Naive B cell (primary cell): ENCODE results near the gene DOCK10. TPM values are rescaled to one million over a fixed set of nuclear protein-coding genes. Genes with fewer than 3 reads are reported as not detected.
A peak's percentile ranks its signal among the peaks of the same experiment; 100 is the strongest.

ENCODE experiments used
- ATAC-seq, 2 donors: fragments of 150-1000 bp; cut with Tn5 transposase; 2 replicates each; pipeline ENCODE4 v1.10.0; 2021; ENCODE audit warnings: low read depth in 2 of 2, mild to moderate bottlenecking in 2 of 2, moderate library complexity in 2 of 2
- DNase-seq: peaks from one replicate; pipeline ENCODE4 v3.0.0; 2022
- H3K27ac Mint-ChIP-seq, 6 donors: one replicate each; pipeline ENCODE4 v1.8.0; 2020 to 2022; ENCODE audit warnings: mild to moderate bottlenecking in 6 of 6, mixed read lengths in 6 of 6, moderate library complexity in 5 of 6, inconsistent platforms in 2 of 6
- H3K27me3 Mint-ChIP-seq, 3 donors: one replicate each; pipeline ENCODE4 v1.8.0; 2021 to 2022; ENCODE audit warnings: mixed read lengths in 3 of 3, mild to moderate bottlenecking in 1 of 3
- H3K36me3 Mint-ChIP-seq, 2 donors: one replicate each; pipeline ENCODE4 v1.8.0; 2020 to 2022; ENCODE audit warnings: mixed read lengths in 2 of 2, inconsistent platforms in 1 of 2, mild to moderate bottlenecking in 1 of 2
- H3K4me1 Mint-ChIP-seq, 3 donors: one replicate each; pipeline ENCODE4 v1.8.0; 2020 to 2022; ENCODE audit warnings: mixed read lengths in 3 of 3, inconsistent platforms in 1 of 3, mild to moderate bottlenecking in 1 of 3, moderate library complexity in 1 of 3
- H3K4me3 Mint-ChIP-seq, 8 donors: one replicate each; pipeline ENCODE4 v1.8.0; 2020 to 2022; ENCODE audit warnings: mild to moderate bottlenecking in 8 of 8, mixed read lengths in 8 of 8, moderate library complexity in 8 of 8, inconsistent platforms in 2 of 8
- H3K9me3 Mint-ChIP-seq, 7 donors: one replicate each; pipeline ENCODE4 v1.8.0; 2020 to 2022; ENCODE audit warnings: mixed read lengths in 7 of 7, mild to moderate bottlenecking in 5 of 7, inconsistent platforms in 2 of 7, moderate library complexity in 1 of 7
- polyA plus RNA-seq, 6 donors: library from polyadenylated mRNA; unstranded; fragments of 300-500 nt; fragmentation: Illumina TruSeq; gene quantifications; one replicate each; pipeline ENCODE4 v1.2.3, GENCODE V29; 2021; ENCODE audit warnings: low read depth in 6 of 6

The DOCK10 gene
- polyA plus RNA-seq, 6 donors from 2014 or later = 18.4 to 29.9 (median 21.6) TPM

DNA sequence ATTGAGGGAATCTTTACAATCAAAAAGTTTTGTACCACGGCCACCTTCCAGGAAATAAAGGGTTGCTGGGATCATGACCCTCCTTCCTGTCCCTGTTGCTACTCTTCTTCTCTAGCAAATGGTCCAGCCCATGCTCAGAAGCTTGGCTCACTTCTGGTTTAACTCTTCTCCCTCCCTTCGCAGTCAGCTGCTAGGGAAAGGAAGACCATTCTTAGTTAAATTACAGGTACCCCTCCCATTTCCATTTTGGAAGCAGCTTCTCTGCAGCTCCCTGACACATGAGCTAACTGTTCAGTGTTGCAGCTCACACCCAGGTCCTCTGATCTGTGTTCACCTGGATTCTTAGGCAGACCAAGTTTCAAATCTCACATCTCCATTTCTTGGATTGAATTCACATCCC is 100.3 kb downstream of the DOCK10 start:
- H3K9me3 Mint-ChIP-seq = peaks cover 0 to 2% (median 0%) of the 10 kb centered on the region in 7 donors
- ATAC-seq = no peak
- peak overlapping the region; percentile 5 to 94 (median 52) for H3K4me3 Mint-ChIP-seq
- H3K27ac Mint-ChIP-seq = peak overlapping the region; percentile 4 to 87 (median 60)
- no peaks in the 10 kb centered on the region for H3K27me3 Mint-ChIP-seq
- peaks cover 0 to 6% of the 10 kb centered on the region in 2 donors for H3K36me3 Mint-ChIP-seq
- DNase-seq = no peak
- H3K4me1 Mint-ChIP-seq = peaks cover 72 to 82% (median 80%) of the 10 kb centered on the region in 3 donors

DNA sequence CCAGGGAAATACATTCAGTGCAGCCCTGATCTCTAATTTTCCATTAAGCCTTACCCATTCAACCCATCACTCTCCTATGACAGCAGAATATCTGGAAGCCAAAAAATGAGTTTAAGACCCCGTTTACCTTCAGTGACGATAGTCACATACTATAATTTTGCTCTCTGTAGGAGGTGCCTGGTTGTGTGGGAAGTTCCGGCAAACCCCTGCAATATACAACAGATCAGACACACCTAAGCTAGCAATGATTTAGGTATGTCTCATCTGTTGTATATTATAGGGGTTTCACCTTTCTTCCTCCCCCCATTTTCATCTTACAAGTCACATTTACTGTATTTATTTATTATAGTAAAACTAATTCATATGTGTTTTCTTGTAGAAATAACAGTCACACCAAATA is 101.7 kb downstream of the DOCK10 start:
- H3K4me1 Mint-ChIP-seq = peaks cover 70 to 76% (median 75%) of the 10 kb centered on the region in 3 donors
- ATAC-seq (no peak), DNase-seq (no peak)
- H3K9me3 Mint-ChIP-seq = peaks cover 0 to 2% (median 0%) of the 10 kb centered on the region in 7 donors
- H3K36me3 Mint-ChIP-seq = peaks cover 0 to 6% of the 10 kb centered on the region in 2 donors
- H3K4me3 Mint-ChIP-seq = peak overlapping the region in 2 of 8 donors; percentile 26 to 44
- H3K27me3 Mint-ChIP-seq = no peaks in the 10 kb centered on the region
- H3K27ac Mint-ChIP-seq = peak overlapping the region in 1 of 6 donors; percentile 49

DNA sequence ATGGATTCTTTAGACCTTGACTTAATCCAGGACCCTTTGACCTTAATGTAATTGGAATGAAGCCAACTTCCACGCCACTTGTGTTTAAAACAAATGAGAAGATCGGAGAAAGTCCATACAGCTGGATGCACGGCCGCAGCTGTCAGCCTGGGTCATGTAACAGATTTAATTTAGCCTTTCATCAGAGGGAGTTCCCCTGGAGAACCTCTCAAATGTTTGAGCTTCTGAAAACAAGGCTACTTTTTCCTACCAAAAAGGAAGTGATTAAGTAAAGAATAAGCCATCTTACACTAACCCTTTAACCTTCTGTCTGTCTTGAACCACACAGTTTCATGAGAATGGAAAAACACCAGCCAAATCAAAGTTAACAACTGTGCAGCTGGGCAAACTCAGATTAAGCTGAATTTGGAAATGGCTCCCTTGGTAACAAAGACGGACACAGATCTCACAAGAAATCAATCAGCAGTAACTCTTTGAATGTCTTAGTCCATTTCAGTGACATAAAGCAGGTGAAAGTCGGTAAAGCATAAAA is 103.6 kb downstream of the DOCK10 start:
- peaks cover 57 to 70% (median 67%) of the 10 kb centered on the region in 3 donors for H3K4me1 Mint-ChIP-seq
- DNase-seq (no peak), ATAC-seq (peak; percentile 22 to 61)
- peaks cover 0 to 6% of the 10 kb centered on the region in 2 donors for H3K36me3 Mint-ChIP-seq
- H3K27ac Mint-ChIP-seq = peak overlapping the region; percentile 73 to 96 (median 88)
- peak overlapping the region; percentile 44 to 83 (median 62) for H3K4me3 Mint-ChIP-seq
- no peaks in the 10 kb centered on the region for H3K27me3 Mint-ChIP-seq
- H3K9me3 Mint-ChIP-seq = peaks cover 0 to 2% (median 0%) of the 10 kb centered on the region in 7 donors

DNA sequence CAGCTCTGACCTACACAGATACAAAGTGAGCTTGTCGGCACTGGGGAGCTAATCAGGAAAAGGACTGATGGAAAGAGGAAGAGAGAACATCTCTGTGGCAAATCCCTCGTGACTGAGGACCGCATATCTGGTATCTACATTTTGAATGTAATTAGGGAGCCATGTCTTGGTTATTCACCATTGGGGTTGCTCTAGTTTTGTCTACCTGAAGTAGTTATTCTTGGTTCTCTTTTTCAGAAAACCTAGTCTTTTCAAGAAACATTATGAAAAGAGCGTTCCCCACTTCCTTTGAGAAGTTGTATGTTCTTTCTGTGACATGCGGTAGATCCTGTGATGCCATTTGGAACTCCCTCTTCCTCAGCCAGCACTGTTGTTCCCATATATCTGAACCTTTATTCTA is 104.4 kb downstream of the DOCK10 start:
- peak; percentile 58 for DNase-seq
- Mint-ChIP-seq H3K27ac (peak overlapping the region; percentile 67 to 96 (median 88)), H3K4me1 (peaks cover 65 to 70% (median 68%) of the 10 kb centered on the region in 3 donors), H3K4me3 (peak overlapping the region; percentile 9 to 83 (median 62)), H3K36me3 (peaks cover 0 to 6% of the 10 kb centered on the region in 2 donors), H3K27me3 (no peaks in the 10 kb centered on the region), H3K9me3 (peaks cover 0 to 2% (median 0%) of the 10 kb centered on the region in 7 donors)
- ATAC-seq = peak; percentile 85 to 91

DNA sequence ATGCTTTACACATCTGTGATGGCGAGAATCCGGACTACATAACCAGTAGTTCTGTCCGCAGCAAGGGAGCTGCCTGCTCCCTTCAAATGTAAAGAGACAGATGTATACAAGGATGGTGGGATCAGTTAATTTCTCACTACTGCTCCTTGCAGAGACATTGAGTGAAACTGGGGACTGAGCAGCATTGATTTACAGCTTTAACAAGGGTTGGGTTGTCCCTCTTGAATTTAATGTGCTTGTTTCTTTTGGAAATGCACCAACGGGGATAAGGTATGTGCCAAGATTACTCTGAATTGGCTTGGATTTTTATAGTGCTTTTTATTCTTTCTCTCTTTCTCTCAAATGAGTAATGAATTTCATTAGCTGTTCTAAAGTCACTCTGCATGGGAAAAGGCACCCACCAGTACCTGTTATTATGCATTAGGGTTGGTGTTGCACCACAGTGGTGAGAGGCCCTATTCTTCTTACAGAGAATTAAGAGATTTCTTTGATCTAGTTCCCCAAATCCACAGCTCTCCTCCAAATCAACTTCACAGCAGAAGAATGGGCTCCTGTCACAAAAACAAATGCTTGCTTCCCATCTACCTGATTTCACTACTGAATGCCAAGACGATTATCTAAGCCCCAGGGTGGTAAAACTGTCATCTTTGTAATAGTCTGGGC is 107.6 kb downstream of the DOCK10 start:
- ATAC-seq = no peak

DNA sequence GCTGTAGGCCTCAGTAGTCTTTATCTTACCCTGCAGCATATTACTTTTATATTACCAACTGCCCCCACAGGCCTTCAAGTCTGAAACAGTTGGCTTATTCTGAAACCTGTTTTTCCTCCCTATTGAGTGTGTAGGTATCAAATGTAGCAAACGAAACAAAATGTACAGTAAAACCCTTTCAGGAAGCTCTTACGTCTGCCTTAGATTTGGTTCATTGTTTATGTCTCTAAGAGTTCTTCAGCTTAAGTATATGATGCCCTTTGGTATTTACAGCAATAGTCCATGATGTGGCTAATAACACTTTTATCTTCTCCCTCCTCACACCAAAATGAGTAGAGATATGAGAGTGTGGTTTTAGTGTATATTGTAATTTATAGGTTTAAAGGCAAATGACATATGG is 108.8 kb downstream of the DOCK10 start:
- no peak overlapping the region for H3K4me3 Mint-ChIP-seq
- peaks cover 0 to 12% of the 10 kb centered on the region in 2 donors for H3K36me3 Mint-ChIP-seq
- no peaks in the 10 kb centered on the region for H3K9me3 Mint-ChIP-seq
- peak overlapping the region in 4 of 6 donors; percentile 6 to 88 (median 26) for H3K27ac Mint-ChIP-seq
- peaks cover 64 to 79% (median 75%) of the 10 kb centered on the region in 3 donors for H3K4me1 Mint-ChIP-seq
- ATAC-seq (no peak), DNase-seq (no peak)
- H3K27me3 Mint-ChIP-seq = no peaks in the 10 kb centered on the region

More for the DNA sequence above, 107.6 kb downstream of the DOCK10 start:
- Mint-ChIP-seq H3K27ac (peak overlapping the region in 4 of 6 donors; percentile 3 to 44 (median 29)), H3K4me1 (peaks cover 59 to 74% (median 73%) of the 10 kb centered on the region in 3 donors), H3K27me3 (no peaks in the 10 kb centered on the region), H3K9me3 (no peaks in the 10 kb centered on the region), H3K4me3 (no peak overlapping the region), H3K36me3 (peaks cover 0 to 12% of the 10 kb centered on the region in 2 donors)
- DNase-seq = no peak

DNA sequence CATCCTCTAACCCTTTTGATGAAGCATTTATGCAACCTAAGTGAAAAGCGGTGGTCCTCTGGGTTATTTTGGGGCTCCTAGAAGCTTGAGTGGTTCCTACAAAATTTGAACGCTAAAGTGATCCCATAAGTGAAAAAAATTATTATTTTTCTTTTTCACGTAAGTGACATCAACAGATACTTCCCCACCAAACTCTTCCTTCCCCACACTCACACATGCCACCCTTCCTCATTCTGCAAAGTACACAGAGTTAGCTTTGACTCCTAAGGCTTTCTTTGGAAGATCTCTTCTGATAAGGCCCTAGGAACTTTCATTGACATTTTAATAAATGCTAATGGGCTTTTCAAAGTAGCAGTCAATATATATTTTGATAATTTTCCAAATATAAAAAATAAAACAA is 109.7 kb downstream of the DOCK10 start:
- Mint-ChIP-seq H3K9me3 (no peaks in the 10 kb centered on the region), H3K27me3 (no peaks in the 10 kb centered on the region), H3K4me3 (peak overlapping the region in 3 of 8 donors; percentile 2 to 14 (median 7)), H3K27ac (peak overlapping the region in 4 of 6 donors; percentile 55 to 88 (median 76)), H3K4me1 (peaks cover 62 to 79% (median 75%) of the 10 kb centered on the region in 3 donors), H3K36me3 (peaks cover 0 to 12% of the 10 kb centered on the region in 2 donors)
- ATAC-seq (no peak), DNase-seq (no peak)

DNA sequence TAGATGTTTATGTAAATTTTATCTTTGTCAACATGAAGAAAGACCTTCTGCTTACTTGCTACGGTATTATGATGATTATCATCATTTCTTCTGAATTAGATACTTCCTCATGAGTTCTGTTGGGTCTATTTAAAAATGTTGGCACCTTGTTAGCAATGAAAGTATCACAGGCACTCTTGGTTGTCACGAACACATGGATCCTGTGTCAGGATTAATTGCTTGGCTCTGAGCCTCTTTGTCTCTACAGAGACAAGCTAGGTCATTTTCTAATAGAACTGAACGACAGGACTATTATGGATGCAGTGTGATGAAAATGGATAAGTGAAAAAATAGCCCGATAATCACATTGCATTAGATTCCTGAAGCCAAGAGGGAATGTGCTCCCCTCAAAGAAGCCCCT is 110.3 kb downstream of the DOCK10 start:
- Mint-ChIP-seq H3K4me3 (no peak overlapping the region), H3K9me3 (no peaks in the 10 kb centered on the region), H3K36me3 (peaks cover 5 to 12% of the 10 kb centered on the region in 2 donors)

DNA sequence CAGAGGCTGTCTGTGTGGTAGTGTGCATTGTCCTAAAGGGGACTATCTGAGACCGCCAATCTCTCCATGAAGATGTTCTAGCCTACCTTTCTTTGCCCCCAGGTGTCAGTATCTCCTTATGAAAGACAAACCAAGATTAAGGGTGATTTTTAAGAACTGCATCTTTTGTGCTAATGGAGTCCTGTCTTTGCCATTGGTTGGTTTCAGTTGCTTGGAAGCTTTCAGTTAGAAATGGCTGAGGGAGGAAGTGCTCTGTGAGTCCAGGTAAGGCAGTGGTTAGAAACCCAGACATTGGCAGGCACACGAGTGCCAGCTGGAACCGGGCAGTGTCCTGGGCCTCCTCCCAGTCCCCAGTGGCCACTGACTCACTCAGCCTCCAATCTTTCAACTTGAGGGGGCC is 111.3 kb downstream of the DOCK10 start:
- Mint-ChIP-seq H3K4me1 (peaks cover 66 to 89% (median 87%) of the 10 kb centered on the region in 3 donors), H3K4me3 (peak overlapping the region in 4 of 8 donors; percentile 16 to 82 (median 52)), H3K27ac (peak overlapping the region in 5 of 6 donors; percentile 48 to 84 (median 74)), H3K27me3 (no peaks in the 10 kb centered on the region), H3K9me3 (no peaks in the 10 kb centered on the region), H3K36me3 (peaks cover 8 to 12% of the 10 kb centered on the region in 2 donors)
- peak; percentile 55 to 56 for ATAC-seq
- DNase-seq = no peak

More for the DNA sequence above, 110.3 kb downstream of the DOCK10 start:
- Mint-ChIP-seq H3K27ac (peak overlapping the region in 2 of 6 donors; percentile 7 to 79), H3K4me1 (peaks cover 62 to 80% (median 79%) of the 10 kb centered on the region in 3 donors), H3K27me3 (no peaks in the 10 kb centered on the region)
- DNase-seq (no peak), ATAC-seq (no peak)

DNA sequence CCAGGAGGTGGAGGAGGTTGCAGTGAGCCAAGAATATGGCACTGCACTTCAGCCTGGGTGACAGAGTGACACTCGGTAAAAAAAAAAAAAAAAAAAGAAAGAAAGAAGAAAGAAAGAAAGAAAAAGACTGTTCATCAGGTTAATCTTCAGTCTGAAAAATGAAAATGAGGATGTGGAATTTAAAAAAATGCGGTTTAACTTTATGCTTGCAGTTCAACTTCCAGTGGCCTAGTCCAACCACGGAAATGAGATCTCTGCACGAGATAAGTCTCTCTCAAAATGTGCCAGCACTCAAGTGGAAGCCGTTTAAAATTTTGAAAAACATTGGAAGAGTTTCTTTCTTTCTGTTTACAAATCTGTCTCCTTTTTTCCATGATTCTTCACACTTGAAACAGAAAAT is 112.1 kb downstream of the DOCK10 start:
- ATAC-seq (peak in 1 of 2 donors; percentile 40), DNase-seq (no peak)
- Mint-ChIP-seq H3K36me3 (peaks cover 17% of the 10 kb centered on the region in 2 donors), H3K9me3 (no peaks in the 10 kb centered on the region), H3K27me3 (no peaks in the 10 kb centered on the region), H3K4me3 (peak overlapping the region in 5 of 8 donors; percentile 16 to 82 (median 52)), H3K4me1 (peaks cover 72 to 96% (median 93%) of the 10 kb centered on the region in 3 donors), H3K27ac (peak overlapping the region in 5 of 6 donors; percentile 12 to 69 (median 48))

DNA sequence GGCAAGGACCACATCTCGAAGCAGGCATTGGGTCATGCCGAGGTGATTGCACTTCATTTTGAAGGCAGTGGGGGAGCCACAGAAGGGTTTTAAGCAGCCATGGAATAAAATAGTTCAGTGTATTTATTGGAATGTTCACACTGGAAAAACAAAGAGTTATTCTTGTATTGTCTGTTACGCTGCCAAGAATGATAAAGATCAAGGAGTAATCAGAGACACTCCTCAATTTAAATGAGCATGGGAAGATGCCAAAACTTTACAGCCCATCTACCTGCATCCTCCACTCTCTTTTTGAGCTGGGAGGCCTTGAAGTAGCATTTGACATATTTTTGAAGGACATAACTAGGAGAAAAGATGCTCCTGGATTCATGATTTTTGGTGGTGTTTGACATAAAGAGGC is 112.8 kb downstream of the DOCK10 start:
- H3K36me3 Mint-ChIP-seq = peaks cover 22% of the 10 kb centered on the region in 2 donors

DNA sequence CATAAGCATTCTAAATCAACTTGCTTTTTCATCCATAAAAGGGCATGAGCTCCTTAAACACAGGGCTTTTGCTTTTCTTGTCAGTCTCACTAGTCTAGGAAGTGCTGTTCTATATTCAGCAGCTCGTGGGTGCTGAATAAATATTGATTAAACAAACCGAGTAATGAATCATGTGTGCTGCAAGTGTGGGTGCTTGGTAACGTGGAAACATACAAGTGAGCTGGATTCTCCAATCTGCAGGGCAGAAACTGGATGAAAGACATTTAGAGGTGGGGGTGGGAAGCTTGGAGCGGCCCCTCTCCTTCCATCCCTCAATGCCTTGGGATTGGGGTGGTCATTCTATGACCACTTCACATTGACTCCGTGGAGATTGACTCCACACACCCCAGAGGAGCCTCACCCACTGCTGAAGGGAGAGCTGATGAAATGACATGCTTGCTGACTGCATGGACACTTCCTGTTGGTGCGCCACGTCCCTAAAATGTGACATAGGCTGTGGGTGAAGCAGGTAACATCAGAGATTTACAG is 114.6 kb downstream of the DOCK10 start:
- H3K9me3 Mint-ChIP-seq = no peaks in the 10 kb centered on the region
- no peaks in the 10 kb centered on the region for H3K27me3 Mint-ChIP-seq
- peaks cover 72 to 96% (median 93%) of the 10 kb centered on the region in 3 donors for H3K4me1 Mint-ChIP-seq
- H3K36me3 Mint-ChIP-seq = peaks cover 25 to 27% of the 10 kb centered on the region in 2 donors
- peak overlapping the region in 5 of 6 donors; percentile 70 to 95 (median 87) for H3K27ac Mint-ChIP-seq
- no peak for ATAC-seq
- peak overlapping the region in 4 of 8 donors; percentile 15 to 61 (median 34) for H3K4me3 Mint-ChIP-seq
- DNase-seq = no peak

More for the DNA sequence above, 112.8 kb downstream of the DOCK10 start:
- H3K27me3 Mint-ChIP-seq = no peaks in the 10 kb centered on the region
- H3K4me3 Mint-ChIP-seq = peak overlapping the region in 3 of 8 donors; percentile 12 to 82 (median 53)
- DNase-seq = no peak
- H3K4me1 Mint-ChIP-seq = peaks cover 72 to 96% (median 94%) of the 10 kb centered on the region in 3 donors
- ATAC-seq = no peak
- peak overlapping the region in 1 of 6 donors; percentile 48 for H3K27ac Mint-ChIP-seq
- H3K9me3 Mint-ChIP-seq = no peaks in the 10 kb centered on the region

DNA sequence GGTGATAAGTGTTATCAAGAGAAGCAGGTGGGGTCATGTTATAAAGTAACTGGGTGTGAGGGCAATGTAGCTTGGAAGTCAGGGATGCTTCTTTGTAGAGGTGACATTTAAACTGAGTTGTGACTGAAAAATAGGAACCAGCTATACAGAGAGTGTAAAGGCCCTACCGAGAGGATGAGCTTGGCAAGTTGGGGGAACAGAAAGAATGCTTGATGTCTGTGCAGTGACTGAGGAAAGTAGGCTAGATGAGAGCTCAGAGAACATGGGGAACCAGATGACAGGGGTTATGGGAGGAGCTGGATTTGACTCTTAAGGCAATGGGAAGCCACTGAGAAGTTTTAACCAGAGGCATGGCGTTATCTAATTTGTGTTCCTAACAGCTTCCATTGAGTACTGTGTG is 115.3 kb downstream of the DOCK10 start:
- no peak for DNase-seq
- Mint-ChIP-seq H3K36me3 (peaks cover 25 to 27% of the 10 kb centered on the region in 2 donors), H3K4me1 (peaks cover 68 to 97% (median 86%) of the 10 kb centered on the region in 3 donors), H3K4me3 (peak overlapping the region in 7 of 8 donors; percentile 1 to 69 (median 38)), H3K27ac (peak overlapping the region; percentile 0 to 96 (median 78)), H3K27me3 (no peaks in the 10 kb centered on the region), H3K9me3 (no peaks in the 10 kb centered on the region)
- ATAC-seq = peak; percentile 36 to 64
